OCI-LY1 (cell line): Measurements from ENCODE around the gene APOA4.

Experiments
- CTCF ChIP-seq: fragments of 200-600 bp; sonication (generic), shearing (Covaris generic); IDR thresholded peaks from 2 replicates; pipeline ENCODE4 v1.5.1; 2017; ENCODE audit warnings: mild to moderate bottlenecking, antibody characterized with exemption, low read length, moderate library complexity, mixed read lengths
- EZH2 ChIP-seq: fragments of 200-600 bp; sonication (generic), shearing (Covaris generic); IDR thresholded peaks from 2 replicates; pipeline ENCODE4 v1.8.0; 2017; ENCODE audit warnings: borderline replicate concordance, mixed run types, mild to moderate bottlenecking, antibody characterized with exemption, low read length, moderate library complexity, mixed read lengths

DNA sequence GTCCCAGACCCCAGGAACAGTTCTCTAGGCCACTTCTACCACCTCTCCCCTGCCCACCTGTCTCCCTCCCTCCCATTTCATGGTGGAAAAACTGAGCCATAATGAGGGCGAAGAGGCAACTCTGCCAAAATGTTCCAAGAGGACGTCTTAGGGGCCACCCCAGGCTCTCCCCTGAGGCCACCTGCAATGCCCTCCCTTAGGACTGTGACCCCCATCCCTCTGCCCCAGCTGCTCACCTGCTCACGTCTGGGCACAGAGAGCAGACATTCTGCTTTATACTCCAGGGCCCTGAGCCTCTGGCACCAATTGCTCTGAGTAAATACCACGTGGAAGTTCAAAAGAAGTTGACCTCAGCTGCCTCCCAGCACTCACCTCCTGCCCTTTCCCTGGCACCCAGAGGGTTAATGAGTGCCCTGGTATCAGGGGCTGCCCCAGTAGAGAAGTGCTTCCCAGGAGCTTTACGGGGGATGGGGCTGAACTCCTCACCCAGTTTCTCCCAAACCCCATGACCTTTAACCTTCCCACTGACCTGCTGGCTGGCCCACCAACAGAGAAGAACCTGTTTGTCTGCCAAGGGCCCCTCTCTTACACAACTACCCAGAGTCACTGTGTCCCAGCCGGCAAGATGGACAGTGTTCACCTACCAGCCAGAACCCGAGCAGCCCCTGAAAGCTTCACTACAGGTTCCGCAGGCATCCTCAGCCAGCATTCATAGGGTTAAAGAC is 30.8 kb downstream of the APOA4 start:
- no peak for TF ChIP-seq EZH2
- no peak for TF ChIP-seq CTCF
